SU-DHL-6 (cell line): ENCODE results near the gene MARCHF6.

Experiments
- H2AFZ ChIP-seq: fragments of 200-600 bp; sonication (generic); 2 replicates; pipeline ENCODE4 v1.6.1; 2014; ENCODE audit warnings: low read depth, mild to moderate bottlenecking, moderate library complexity, mixed read lengths, antibody characterized with exemption, low read length; ENCODE audit not compliant: severe bottlenecking
- H3F3A ChIP-seq: fragments of 200-600 bp; shearing (Covaris generic); 2 replicates; pipeline ENCODE4 v1.6.0; 2016; ENCODE audit warnings: antibody characterized with exemption, mild to moderate bottlenecking; ENCODE audit not compliant: insufficient read depth
- H3K27ac ChIP-seq: fragments of 200-600 bp; sonication (generic); 2 replicates; pipeline ENCODE4 v1.5.1; 2016; ENCODE audit warnings: low read depth, mild to moderate bottlenecking, low read length, moderate library complexity, mixed read lengths
- H3K27me3 ChIP-seq: fragments of 200-600 bp; sonication (generic), shearing (Covaris generic); 2 replicates; pipeline ENCODE4 v1.6.0; 2014; ENCODE audit warnings: mild to moderate bottlenecking, low read length
- H3K36me3 ChIP-seq: fragments of 200-600 bp; sonication (generic); 2 replicates; pipeline ENCODE4 v1.6.1; 2014; ENCODE audit warnings: mild to moderate bottlenecking, low read length, mixed read lengths
- H3K4me2 ChIP-seq: fragments of 300-600, 200-600 bp; shearing (Covaris generic), sonication (generic); 2 replicates; pipeline ENCODE4 v1.6.0; 2014; ENCODE audit warnings: low read length, low read depth, mild to moderate bottlenecking; ENCODE audit not compliant: poor library complexity, severe bottlenecking
- H3K4me3 ChIP-seq: fragments of 200-600 bp; sonication (generic); 2 replicates; pipeline ENCODE4 v1.5.1; 2014; ENCODE audit warnings: antibody characterized with exemption, low read length, mild to moderate bottlenecking, mixed read lengths; ENCODE audit not compliant: insufficient read depth, poor library complexity, severe bottlenecking
- H3K79me2 ChIP-seq: fragments of 200-600 bp; sonication (generic); 2 replicates; pipeline ENCODE4 v1.6.1; 2014; ENCODE audit warnings: mild to moderate bottlenecking, low read length, moderate library complexity; ENCODE audit not compliant: insufficient read depth
- H3K9ac ChIP-seq: fragments of 200-600 bp; sonication (generic); 2 replicates; pipeline ENCODE4 v1.7.0; 2014; ENCODE audit warnings: mild to moderate bottlenecking, low read length
- H3K9me2 ChIP-seq: fragments of 200-600 bp; sonication (generic); replicated peaks from 2 replicates; pipeline ENCODE4 v1.6.1; 2014; ENCODE audit warnings: low read length; ENCODE audit not compliant: insufficient read depth
- H3K9me3 ChIP-seq: fragments of 200-600 bp; sonication (generic); 2 replicates; pipeline ENCODE4 v1.6.1; 2014; ENCODE audit warnings: low read length, mixed read lengths; ENCODE audit not compliant: insufficient read depth
- H4K20me1 ChIP-seq: fragments of 200-600 bp; sonication (generic); 2 replicates; pipeline ENCODE4 v1.6.1; 2014; ENCODE audit warnings: low read depth, mild to moderate bottlenecking, antibody characterized with exemption, low read length, moderate library complexity, mixed read lengths
- EZH2phosphoT487 ChIP-seq: fragments of 200-600 bp; sonication (generic), shearing (Covaris generic); conservative IDR thresholded peaks from 2 replicates; pipeline ENCODE4 v1.6.1; 2018; ENCODE audit warnings: mild to moderate bottlenecking, antibody characterized with exemption, low read length, moderate library complexity, mixed read lengths
- TF ChIP-seq, protein P1 (sequence below): fragments of 200-600 bp; sonication (generic); IDR thresholded peaks from one replicate; pipeline ENCODE4 v1.5.1; 2017; ENCODE audit warnings: antibody characterized with exemption, mild to moderate bottlenecking, low read length, moderate library complexity; ENCODE audit not compliant: insufficient read depth, poor library complexity, severe bottlenecking

The MARCHF6 gene

GRCh38 chr5:10352430-10353240 lies 860 bp upstream of the MARCHF6 start:
- Histone ChIP-seq H2AFZ (peak overlapping the region; percentile 52), H3K4me2 (peak overlapping the region; percentile 86), H3K27me3 (no peaks in the 10 kb centered on the region), H3K9me2 (no peaks in the 10 kb centered on the region), H3K9ac (peak overlapping the region; percentile 78), H3K79me2 (peaks cover 37% of the 10 kb centered on the region), H4K20me1 (peaks cover 5% of the 10 kb centered on the region), H3K4me3 (peak overlapping the region; percentile 87), H3K9me3 (no peaks in the 10 kb centered on the region), H3K27ac (peak overlapping the region; percentile 89), H3F3A (peaks cover 22% of the 10 kb centered on the region), H3K36me3 (no peaks in the 10 kb centered on the region)
- TF ChIP-seq, protein P1, sequence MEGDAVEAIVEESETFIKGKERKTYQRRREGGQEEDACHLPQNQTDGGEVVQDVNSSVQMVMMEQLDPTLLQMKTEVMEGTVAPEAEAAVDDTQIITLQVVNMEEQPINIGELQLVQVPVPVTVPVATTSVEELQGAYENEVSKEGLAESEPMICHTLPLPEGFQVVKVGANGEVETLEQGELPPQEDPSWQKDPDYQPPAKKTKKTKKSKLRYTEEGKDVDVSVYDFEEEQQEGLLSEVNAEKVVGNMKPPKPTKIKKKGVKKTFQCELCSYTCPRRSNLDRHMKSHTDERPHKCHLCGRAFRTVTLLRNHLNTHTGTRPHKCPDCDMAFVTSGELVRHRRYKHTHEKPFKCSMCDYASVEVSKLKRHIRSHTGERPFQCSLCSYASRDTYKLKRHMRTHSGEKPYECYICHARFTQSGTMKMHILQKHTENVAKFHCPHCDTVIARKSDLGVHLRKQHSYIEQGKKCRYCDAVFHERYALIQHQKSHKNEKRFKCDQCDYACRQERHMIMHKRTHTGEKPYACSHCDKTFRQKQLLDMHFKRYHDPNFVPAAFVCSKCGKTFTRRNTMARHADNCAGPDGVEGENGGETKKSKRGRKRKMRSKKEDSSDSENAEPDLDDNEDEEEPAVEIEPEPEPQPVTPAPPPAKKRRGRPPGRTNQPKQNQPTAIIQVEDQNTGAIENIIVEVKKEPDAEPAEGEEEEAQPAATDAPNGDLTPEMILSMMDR, result no peak
- TF ChIP-seq EZH2phosphoT487, result no peak

DNA sequence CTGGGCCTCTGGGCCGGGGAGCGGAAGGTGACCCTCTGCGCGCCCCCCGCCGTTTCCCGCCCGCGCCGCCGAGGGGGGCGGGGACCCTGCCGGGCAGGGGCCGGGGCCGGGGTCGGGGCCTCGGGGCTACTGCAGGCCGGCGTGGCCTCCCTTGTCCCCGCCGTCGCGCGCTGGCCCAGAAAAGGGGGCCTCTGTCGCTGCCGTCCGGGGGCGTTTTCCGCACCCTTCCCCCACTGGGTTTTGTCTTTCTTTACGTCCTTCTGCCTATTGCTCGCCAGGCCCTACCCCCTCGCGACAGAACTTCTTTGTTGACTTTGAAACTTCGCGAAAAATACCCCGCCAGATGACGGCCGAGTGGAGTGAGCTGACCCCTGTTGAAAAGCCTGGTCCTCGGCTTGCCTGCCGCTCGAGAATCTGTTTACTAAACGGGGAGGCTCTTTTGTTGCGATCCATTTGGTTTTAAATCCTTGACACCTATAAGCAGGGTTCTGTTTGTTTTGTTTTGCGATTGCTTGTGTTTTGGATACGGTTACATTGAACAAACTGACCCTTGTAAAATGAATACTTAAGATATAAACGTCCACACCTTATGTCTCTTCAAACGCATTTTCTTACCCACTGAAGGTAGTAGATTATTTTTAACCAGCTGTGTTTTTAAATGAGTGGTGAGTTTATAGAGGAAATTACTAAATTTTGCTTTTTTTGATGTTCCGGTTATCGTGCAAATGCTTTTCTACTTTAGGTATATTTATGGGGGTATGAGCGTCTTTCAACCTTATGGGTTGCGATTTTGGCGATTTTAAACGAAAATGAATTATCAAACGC lies 765 bp downstream of the MARCHF6 start:
- Histone ChIP-seq H2AFZ (peak overlapping the region; percentile 65), H3K79me2 (peaks cover 53% of the 10 kb centered on the region)
- TF ChIP-seq EZH2phosphoT487, result no peak
- TF ChIP-seq, protein P1, result no peak

GRCh38 chr5:10355071-10355889 lies 1.8 kb downstream of the MARCHF6 start:
- Histone ChIP-seq H3K9me2 (no peaks in the 10 kb centered on the region), H3K79me2 (peaks cover 63% of the 10 kb centered on the region), H3K9ac (peak overlapping the region; percentile 78), H3K4me2 (peak overlapping the region; percentile 83), H3K9me3 (no peaks in the 10 kb centered on the region), H3K4me3 (peak overlapping the region; percentile 87), H2AFZ (no peak overlapping the region), H3K36me3 (no peaks in the 10 kb centered on the region), H4K20me1 (peaks cover 16% of the 10 kb centered on the region), H3F3A (peaks cover 16% of the 10 kb centered on the region; the same call in 1 of the 2 replicates), H3K27ac (peak overlapping the region; percentile 89), H3K27me3 (no peaks in the 10 kb centered on the region)
- TF ChIP-seq, protein P1, result no peak
- no peak for TF ChIP-seq EZH2phosphoT487

More for the DNA sequence above, 765 bp downstream of the MARCHF6 start:
- H3K27ac ChIP-seq, result peak overlapping the region; percentile 89
- peak overlapping the region; percentile 78 for H3K9ac ChIP-seq
- no peaks in the 10 kb centered on the region for H3K9me2 ChIP-seq
- H3K4me3 ChIP-seq, result peak overlapping the region; percentile 87
- no peaks in the 10 kb centered on the region for H3K36me3 ChIP-seq
- peaks cover 15% of the 10 kb centered on the region for H4K20me1 ChIP-seq
- H3K9me3 ChIP-seq, result no peaks in the 10 kb centered on the region
- no peaks in the 10 kb centered on the region for H3K27me3 ChIP-seq
- H3F3A ChIP-seq, result peaks cover 16% of the 10 kb centered on the region; the same call in 1 of the 2 replicates
- H3K4me2 ChIP-seq, result peak overlapping the region; percentile 83
